ENCODE measurements around the gene PAX5.

- TF ChIP-seq CTCF (IDR thresholded peaks at IDR 0.05; ENCODE audit: low read length) (no peak), EZH2phosphoT487 (IDR thresholded peaks at IDR 0.05; ENCODE audit: low read length) (no peak), EZH2 (optimal IDR thresholded peaks at IDR 0.05; ENCODE audit: low read depth, low read length) (no peak)
These were observed 130.3 kb downstream of the PAX5 start for GRCh38 chr9:36903541-36904435.
